Activated naive CD4-positive, alpha-beta T cell treated with Interleukin-2 at 50 U/mL for 16 hours (primary cell): Measurements from ENCODE around the gene ADAMTS6.
A peak's percentile ranks its signal among the peaks of the same experiment; 100 is the strongest.

Experiments used
- DNase-seq: peaks from one replicate; pipeline ENCODE4 v3.0.0-alpha.2; 2020

Gene ADAMTS6

GRCh38 chr5:65100911-65101631 is 380.6 kb downstream of the ADAMTS6 start:
- peak; percentile 14 for DNase-seq
